Hepatocyte (in vitro differentiated cells): ENCODE data around the gene NAMPT.

Experiments used
- CTCF ChIP-seq: fragments of 200-600 bp; sonication (generic); IDR thresholded peaks from 2 replicates; pipeline ENCODE4 v1.5.1; 2016; ENCODE audit warnings: antibody characterized with exemption, mild to moderate bottlenecking; ENCODE audit not compliant: poor library complexity
- EZH2 ChIP-seq: fragments of 200-600 bp; sonication (generic); IDR thresholded peaks from 2 replicates; pipeline ENCODE4 v1.6.1; 2016; ENCODE audit warnings: antibody characterized with exemption, mild to moderate bottlenecking, borderline replicate concordance
- EZH2phosphoT487 ChIP-seq: fragments of 200-600 bp; sonication (generic); IDR thresholded peaks from one replicate; pipeline ENCODE4 v1.6.1; 2018; ENCODE audit warnings: antibody characterized with exemption, mild to moderate bottlenecking, low read depth, moderate library complexity; ENCODE audit not compliant: unreplicated experiment, severe bottlenecking

- no peak for TF ChIP-seq EZH2phosphoT487
- no peak for TF ChIP-seq CTCF
- TF ChIP-seq EZH2 = no peak
Measured at GRCh38 chr7:106281127-106281526, 3.7 kb downstream of the NAMPT start.
